ENCODE results near the gene MEA1.
"Not testable (repeated sequence)": the region's sequence is repeated elsewhere in the genome, so short reads cannot be mapped to it uniquely, and the experiment has no call there.

Gene MEA1

DNA sequence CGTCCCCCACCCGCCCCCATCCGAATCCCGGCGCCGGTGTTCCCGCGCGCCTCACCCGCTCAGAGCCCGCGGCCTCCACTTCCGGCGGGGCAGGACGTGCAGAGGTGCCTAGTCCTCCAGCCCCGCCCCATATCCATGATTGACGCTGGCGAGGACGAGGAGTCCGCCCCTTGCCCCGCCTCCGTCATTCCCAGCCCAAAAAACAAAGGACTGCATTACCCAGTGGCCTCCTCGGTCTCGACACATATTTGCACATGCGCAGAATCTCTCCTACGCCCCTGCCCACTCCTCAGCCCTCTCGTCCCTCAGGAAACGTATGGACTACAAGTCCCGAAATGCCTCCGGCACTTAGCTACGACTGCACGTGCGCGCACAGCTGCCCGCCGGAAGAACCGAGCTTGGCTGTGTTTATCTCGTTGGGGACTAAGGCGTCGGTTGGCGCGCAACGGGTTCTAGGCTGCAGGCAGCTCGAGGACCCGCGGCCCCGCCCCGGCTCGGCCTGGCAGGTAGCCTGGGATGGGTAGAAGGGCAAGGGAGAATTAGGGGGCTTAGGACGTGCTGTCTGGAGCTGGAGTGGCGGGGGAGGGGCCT is at the start of gene MEA1, which contains the start of gene KLHDC3:
MEA1 (minus strand) TSS at position 104 of the 591 bp plus-strand sequence. CDS start 133 bp downstream, outside the sequence.
KLHDC3 (plus strand) TSS at position 407 of the 591 bp plus-strand sequence. CDS start 2,944 bp downstream, outside the sequence.
- peak; percentile 96 to 97 for DNase-seq (ENCODE audit: low read depth in 2 of 2)

DNA sequence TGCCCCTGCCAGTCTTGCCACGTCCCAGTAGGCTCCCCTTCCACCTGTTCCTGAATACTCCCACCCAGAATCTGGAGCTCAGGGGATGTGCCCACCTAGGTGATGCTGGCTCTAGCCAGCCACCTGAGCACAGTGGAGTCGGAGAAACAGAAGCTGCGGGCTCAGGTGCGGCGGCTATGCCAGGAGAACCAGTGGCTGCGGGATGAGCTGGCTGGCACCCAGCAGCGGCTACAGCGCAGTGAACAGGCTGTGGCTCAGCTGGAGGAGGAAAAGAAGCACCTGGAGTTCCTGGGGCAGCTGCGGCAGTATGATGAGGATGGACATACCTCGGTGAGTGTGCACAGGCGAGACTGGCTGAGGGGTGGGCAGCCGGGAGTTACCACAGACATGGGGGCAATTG is 49.1 kb upstream of the MEA1 start:
- no peak for DNase-seq (ENCODE audit: low read depth in 2 of 2)

DNA sequence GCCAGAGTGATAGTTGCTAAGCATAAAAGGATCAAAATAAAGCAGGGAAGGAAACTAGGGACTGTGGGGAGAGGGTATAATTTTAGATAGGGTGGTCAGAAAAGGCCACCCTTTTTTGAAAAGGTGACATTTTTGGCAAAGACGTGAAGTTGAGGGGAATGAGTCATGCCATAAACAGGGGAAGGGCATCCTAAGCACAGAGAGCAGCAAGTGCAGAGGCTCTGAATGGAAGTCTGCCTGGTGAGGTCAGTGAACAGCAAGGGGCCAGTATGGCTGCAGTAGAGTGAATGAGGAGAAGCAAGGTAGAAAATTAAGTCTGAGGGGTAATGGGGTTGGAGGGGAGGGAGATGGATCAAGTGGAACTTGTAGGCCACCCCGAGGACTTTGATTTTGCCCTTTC is 48.1 kb upstream of the MEA1 start:
- no peak for DNase-seq (ENCODE audit: low read depth in 2 of 2)

DNA sequence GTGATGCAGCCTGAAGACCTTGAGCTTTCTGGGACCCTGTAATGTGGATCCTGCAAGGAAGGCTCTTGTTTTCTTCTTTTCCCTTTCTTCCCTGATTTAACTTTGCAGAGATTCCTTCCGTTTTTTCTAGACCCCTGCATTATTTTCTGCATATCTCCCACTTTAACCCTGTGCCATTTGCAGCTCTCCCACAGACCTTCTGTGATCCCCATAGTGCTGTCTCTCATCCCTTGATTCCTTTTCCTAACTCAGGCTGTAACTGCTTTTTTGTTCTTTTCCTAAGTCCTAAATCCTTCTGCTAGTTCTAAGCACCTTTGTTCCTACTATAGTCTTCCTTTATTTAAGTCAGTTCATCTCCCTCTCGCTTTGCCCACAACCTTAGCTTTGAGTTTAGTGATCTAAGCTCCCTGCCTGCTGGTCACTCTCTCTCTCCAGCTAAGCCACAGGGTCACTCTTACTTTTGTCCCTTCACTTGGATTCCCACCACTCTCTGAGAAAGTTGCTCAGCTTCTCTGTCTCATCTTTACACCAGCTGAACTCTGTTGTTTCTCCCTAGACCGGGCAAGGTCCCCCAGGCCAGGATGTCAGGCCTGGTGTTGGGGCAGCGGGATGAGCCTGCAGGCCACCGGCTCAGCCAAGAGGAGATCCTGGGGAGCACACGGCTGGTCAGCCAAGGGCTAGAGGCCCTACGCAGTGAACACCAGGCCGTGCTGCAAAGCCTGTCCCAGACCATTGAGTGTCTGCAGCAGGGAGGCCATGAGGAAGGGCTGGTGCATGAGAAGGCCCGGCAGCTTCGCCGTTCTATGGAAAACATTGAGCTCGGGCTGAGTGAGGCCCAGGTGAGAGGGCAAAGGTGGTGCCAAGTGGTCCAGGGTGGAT is 47.2 kb upstream of the MEA1 start:
- no peak for DNase-seq (ENCODE audit: low read depth in 2 of 2)

DNA sequence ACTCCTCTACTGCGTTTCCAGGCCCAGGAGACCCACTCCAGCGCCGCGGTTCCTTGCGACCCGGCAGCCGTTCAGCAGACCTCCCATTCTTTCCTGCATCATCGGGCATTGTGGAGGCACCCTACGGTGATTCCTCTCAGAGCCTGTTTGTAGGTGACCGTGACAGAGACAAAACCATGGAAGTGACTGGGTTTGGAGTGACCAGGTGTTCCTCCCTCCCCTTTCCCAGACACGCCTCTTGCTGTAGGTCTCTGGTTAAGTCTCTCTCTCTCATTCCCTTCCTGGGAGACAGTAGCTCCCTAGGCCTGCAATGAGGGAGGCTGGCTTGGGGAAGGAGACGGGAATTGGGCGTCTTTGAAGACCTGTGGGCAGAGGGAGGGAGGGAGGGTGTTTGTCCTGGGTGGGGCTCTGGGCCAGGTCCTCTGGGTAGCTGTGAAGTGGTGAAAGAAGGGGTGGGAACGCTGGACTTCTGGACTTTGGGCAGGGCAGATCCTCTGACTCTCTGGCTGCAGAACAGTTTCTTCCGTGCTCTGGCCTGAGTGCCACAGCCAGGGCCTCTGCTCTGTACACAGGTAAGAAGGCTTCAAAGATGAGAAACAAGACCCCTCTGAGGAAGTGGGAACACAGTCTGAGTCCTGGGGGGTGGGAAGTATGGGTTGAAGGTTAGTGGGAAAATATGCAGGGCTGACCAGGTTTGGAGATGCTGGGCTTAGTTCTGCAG is 46.4 kb upstream of the MEA1 start:
- no peak for DNase-seq (ENCODE audit: low read depth in 2 of 2)

DNA sequence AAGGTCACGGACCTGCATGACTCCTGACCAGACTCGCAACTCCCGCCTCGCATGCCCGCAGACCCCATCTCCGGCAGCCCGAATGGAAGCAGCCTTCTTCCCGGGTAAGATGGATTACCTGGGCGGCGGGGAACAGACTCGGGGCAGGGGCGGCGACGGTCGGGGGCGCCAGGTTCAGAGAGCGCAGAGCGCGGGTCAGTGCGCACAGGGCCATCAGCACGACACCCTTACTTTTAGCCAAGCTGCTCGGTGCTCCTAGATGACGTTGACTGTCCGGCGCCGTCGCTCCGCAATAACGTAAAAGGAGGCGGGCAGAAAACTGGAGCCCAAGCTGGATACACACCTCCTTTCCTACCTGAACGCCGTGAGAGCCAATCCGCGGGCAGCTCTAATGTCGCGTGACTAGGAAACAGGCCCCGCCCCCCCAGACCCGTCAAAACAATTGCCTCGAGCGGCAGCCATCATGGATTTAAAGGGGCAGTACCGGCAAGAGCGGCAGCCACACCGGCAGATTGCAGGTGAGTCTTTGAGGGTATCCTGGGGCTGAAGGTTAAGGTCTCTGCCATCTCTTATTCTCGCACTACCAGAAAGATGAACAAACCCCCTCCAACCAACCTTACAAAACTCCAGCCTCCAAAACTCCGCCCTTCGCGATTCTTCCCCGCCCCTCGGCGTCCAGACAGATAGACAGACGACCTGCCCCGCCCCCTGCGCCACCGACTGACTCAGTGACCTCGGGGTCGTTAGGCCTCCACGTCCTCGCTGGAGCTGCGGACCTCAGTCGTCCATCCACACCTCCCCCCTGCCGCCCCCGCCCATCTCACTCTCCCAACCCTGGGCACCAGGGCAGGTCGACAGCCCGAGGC is 45.7 kb upstream of the MEA1 start, which contains the start of the genes KLC4 and MRPL2:
KLC4 (plus strand) TSS at position 464 of the 866 bp plus-strand sequence. CDS start 1,705 bp downstream, outside the sequence.
MRPL2 (minus strand) TSS at position 267 of the 866 bp plus-strand sequence; CDS start at position 214, 53 bp downstream.
- DNase-seq (ENCODE audit: low read depth in 2 of 2) = peak; percentile 92 to 93

DNA sequence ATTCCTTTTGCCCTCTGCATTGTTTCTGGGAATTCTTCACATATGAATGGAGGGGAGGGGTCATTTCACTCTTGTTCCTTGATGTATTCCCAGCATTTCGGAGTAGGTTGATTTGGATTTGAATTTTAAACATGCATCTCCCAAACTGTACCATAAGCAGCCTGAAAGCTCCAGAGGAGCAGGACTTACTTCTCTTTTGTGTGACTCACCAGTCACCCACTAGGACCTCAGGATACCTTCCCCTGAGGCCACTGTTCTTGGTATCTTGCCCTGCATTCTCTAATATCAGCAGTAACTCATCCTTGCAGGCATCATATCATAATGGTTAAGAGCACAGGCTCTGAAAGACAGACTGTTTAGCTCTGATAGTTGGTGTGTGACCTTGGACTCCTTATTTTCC is 44.8 kb upstream of the MEA1 start:
- no peak for DNase-seq (ENCODE audit: low read depth in 2 of 2)

DNA sequence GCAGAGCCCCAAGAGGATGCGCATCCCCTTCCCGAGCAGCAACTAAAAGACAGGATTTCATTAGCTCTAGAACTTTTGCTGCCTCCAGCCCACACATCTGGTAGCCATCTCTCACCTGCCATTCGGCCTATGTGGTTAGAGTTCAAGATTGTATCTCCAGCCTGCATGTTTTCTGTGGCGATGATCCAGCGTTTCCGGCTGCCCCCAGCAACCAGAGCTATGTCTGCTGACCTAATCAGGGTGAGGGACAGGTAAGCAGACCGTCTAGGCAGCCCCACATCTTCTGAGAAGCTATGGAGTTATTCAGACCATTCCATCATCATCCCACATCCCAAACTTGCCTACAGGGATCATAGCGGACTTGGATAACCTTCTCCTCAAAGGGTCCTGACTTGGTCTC is 42.2 kb upstream of the MEA1 start:
- no peak for DNase-seq (ENCODE audit: low read depth in 2 of 2)

DNA sequence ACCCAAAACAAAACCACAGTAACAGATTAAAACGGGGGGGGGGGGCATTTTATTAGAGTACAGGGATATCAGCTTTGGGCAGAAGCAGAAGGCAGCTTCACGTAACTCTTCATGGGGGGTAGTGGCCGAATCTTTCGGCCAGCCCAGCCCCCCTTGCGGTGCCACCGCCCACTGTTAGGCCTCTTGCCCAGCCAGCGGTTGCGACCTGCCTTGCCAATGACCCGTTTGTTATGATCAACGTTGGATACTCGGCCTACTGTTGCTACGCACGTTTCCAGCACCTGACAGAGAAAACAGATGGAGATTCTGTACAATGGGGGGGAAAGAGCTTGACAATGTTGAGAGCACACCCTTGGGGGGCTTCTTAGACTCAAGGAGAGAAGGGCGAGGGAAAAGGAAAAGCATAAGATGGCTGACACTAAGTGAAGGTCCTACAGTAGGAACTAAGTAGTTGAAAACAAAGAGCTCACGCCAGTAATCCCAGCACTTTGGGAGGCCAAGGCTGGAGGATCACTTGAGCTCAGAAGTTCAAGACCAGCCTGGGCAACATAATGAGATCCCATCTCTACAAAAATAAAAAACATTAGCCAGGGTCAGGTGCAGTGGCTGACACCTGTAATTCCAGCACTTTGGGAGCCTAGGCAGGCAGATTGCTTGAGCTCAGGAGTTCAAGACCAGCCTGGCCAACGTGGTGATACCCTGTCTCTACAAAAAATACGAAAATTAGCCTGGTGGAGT is 40.6 kb upstream of the MEA1 start:
- DNase-seq (ENCODE audit: low read depth in 2 of 2) = no peak

DNA sequence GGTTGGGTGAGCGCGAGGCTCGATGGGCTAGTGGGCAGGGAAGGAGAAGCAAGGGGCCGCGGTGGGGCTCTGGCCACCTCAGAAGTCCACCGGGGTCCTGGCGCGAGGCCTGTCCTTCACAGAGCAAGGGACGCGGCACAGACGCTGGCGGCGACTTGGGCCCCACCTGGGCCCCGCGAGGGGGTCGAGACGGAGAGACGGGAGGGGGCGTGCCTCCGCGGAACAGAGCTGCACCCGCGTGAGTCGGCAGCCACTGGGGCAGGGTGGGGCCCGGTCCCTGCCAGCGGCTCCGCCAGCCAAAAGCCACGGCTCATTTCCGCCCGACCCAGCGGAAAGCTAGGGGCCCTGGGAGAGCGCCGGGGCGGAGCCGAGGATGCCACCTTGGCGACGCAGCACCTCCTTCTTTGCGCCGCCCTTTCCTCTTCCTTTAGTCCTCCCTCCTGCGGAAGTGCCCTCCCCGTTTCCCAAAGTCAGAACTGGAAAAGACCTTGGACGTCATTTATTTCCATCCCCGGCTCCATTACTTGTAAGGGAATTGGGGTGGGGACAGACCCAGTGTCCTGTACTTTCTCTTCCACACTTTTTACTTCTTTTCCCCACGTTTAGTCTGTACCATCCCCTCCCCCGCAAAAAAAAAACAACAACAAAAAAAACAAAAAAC is 39.9 kb upstream of the MEA1 start, which contains the start of gene CUL7:
CUL7 (minus strand) TSS at position 307 of the 661 bp plus-strand sequence. CDS start 1,063 bp downstream, outside the sequence.
- peak; percentile 78 to 86 for DNase-seq (ENCODE audit: low read depth in 2 of 2)

DNA sequence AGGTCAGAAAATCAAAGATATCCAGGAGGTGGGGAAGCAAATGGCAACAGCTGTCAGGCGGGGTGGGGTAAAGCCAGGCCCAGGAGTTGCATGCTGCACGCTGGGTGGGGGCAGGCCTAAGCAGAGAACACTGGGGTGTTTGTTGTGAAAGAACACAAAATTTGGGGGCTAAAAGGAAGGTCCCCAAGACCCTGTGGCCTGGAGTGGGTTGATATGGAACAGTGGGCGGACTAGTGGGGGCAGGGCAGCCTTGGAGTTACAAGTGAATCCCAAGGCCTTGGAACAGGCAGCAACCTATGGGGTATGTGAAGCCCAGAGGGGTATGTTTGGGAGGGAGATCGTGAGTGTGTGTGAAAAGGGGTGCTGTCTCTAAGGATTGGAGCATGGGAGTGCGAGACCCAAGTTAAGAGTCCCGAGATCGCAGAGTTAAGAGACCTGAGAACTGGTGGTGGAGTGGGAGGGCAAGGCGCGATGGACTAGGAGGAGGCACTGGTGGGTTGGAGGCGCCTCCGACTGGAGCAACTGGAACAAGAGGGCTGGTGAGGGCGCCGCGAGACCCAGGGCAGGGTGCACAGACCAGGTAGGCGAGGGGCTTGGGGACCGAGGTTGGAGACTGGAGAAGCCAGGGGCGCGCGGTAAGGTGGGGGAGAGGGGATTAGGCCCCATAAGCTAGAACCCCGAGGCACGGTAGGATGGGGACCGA is 39.2 kb upstream of the MEA1 start:
- DNase-seq (ENCODE audit: low read depth in 2 of 2) = no peak

DNA sequence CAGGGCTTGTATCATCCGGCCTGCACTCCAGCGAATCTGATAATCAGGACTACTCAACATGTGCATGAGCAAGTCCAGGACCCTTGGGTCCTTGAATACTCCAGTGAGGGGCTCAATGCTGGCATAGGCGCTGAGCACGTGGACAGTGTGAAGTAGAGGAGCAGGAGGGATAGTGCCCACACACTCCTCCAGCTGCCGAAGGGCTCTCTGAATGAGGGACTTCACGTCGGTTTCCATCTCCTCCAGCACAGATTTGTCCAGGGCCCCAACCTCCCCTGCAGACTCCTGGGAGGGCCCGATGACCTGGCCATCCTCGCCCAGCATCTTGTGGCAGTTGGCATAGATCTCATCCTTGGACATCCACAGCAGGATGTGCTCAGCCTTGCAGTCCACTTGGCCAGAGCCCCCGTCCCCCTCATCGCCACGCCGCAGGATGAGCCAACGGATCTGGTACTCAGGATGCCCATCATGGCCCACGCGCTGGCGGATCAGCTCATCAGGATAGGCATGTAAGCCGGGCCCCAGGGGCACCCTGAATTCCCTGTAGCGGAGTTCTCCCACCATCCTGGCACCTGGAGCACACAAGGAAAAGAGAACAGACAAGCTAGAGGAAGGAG is 38.6 kb upstream of the MEA1 start:
- DNase-seq (ENCODE audit: low read depth in 2 of 2) = no peak

DNA sequence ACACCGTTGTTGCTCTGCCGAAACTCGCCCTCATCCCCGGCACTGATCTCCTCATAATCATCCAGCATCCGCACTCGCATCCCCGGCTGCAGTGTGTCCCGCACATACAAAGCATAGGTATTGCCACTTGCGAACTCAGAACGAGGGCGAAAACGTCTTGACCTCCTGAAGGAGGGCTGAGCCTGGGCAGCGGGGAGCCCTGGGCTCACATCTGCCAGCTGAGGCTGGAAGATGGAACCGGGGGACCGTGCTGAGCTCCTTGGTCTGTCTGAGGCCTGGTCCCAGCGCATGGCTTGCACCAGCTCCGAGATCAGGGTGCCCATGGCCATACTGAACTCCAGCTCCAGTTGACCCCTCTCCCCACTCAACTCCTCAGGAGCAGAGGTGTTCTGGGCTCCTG is 37.2 kb upstream of the MEA1 start:
- DNase-seq (ENCODE audit: low read depth in 2 of 2) = no peak

DNA sequence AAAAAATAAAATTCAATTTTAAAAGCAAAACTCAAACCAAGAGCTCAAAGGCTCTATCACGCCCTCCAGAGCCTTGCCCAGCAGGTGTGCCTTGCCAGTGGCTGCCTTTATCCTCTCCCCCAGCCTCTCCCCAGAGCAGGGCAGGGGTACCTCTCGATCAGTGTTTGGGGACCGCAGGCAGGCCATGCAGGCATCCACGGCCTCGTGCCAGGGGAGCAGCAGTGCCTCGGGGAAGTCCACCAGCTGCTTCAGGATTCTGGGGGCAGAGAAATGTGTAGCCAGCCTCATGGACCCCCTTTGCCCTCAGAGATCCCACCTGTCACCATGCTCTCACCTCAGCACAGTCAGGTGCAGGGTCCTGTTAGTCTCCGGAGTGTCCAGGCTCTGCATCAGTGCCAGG is 34.3 kb upstream of the MEA1 start:
- no peak for DNase-seq (ENCODE audit: low read depth in 2 of 2)

DNA sequence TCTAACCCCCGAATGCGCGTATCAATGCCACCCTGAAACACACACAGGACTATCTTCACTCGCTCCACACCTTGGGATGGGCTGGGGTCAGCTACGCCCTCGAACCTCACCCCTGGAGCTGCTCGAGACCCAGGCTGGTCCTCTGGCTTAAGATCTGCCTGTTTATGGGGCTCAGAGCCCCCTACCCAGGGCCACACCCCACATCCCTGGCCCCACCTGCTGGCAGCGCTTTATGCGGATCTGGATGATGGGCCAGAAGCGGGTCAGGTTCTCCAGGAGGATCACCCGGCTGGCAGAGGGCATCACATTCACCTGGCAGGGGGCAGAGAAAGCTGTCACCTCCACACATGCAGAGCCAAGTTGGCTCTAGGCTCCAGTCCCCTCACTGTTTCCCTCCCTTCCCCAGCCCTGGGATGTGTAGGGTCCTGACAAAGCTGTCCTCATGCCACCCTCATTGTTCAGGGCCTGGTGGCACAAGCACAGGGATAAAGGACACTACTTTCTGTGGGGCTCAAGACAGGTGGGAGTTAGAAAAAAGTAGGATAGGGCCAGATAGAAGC is 31.7 kb upstream of the MEA1 start:
- DNase-seq (ENCODE audit: low read depth in 2 of 2) = no peak

DNA sequence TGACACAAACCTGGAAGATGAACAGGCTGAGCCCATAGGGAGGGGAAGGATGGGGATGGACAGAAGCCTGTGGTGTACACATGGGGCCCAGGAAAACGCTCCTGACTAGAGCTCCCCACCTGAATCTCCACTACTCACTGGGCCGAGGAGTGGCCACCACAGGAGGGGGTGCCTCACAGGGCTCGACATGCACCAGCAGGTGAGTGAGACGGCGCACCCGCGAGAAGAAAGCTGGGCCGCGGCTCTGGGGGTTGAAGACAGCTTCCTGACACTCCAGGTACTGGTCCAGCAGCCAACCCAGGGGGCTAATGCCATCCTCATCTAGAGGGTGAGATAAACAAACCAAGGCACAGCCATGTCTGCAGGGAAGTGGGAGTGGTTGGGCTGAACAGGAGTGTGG is 29.6 kb upstream of the MEA1 start:
- DNase-seq (ENCODE audit: low read depth in 2 of 2) = no peak

DNA sequence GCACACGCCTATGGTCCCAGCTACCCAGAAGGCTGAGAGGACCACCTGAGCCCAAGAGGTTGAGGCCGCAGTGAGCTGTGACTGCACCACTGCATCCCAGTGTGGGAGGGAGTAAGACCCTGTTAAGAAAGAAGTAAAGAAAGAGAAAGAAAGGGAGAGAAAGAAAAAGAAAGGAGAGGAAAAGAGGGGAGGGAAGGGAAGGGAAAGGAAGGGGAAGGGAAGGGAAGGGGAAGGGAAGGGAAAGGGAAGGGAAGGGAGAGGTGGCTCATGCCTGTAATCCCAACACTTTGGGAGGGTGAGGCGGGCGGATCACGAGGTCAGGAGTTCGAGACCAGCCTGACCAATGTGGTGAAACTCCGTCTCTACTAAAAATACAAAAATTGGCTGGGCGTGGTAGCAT is 27.7 kb upstream of the MEA1 start:
- not testable (repeated sequence) for DNase-seq (ENCODE audit: low read depth in 2 of 2)

DNA sequence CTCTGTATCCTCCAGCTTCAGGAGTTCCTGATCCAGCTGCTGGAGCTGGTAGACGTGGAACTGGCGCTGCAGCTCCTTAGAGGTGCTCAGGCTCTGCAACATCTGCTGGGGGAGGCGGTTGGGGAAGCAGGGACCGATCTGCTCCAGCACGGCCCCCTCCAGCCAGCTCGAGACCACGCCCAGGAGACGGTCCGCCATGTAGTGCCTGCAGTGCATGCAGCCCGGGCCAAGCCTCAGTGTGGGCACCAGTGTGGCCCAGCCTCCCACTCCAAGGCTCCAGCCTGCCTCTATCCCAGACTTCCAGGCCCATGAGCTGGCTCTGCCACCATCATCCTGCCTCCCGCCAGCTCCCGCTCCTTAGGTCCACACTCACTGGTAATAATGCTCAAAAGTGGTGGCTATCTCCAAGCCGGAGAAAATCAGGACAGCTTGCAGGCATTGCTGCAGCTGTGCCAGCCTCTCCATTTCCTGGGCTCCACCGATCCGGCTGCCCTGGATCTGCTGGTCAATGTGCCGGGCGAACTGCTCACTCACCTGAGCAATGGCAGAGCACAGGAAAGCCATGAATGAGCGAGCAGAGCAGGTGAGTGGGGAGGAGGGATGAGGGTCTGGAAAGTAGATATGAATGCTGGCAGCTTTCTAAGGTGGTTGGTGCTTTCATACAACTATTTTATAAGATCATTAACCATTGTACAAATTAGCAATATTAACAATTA is 27.0 kb upstream of the MEA1 start:
- DNase-seq (ENCODE audit: low read depth in 2 of 2) = no peak
